IMR-90 (cell line): ENCODE measurements around the gene SCARB1. TPM values are rescaled to one million over a fixed set of nuclear protein-coding genes. Genes with fewer than 3 reads are reported as not detected.

Source experiments
- FOS ChIP-seq: fragments of 150-350 bp; IDR thresholded peaks from 2 replicates; pipeline ENCODE4 v1.6.1; 2016; ENCODE audit warnings: low read depth, low read length
- MAFK ChIP-seq: IDR thresholded peaks from 2 replicates; pipeline ENCODE4 v1.6.1; 2012; ENCODE audit warnings: low read depth, low read length, improper control_type of control experiment
- MAZ ChIP-seq: IDR thresholded peaks from 2 replicates; pipeline ENCODE4 v1.6.1; 2012; ENCODE audit warnings: low read depth, mild to moderate bottlenecking, low read length, improper control_type of control experiment, moderate library complexity, borderline replicate concordance
- POLR2A ChIP-seq: IDR thresholded peaks from 2 replicates; pipeline ENCODE4 v1.6.1; 2012; ENCODE audit warnings: mild to moderate bottlenecking, low read depth, low read length
- RCOR1 ChIP-seq: IDR thresholded peaks from 2 replicates; pipeline ENCODE4 v1.6.1; 2012; ENCODE audit warnings: mild to moderate bottlenecking, low read length, improper control_type of control experiment; ENCODE audit not compliant: insufficient replicate concordance
- polyA plus RNA-seq, 3 experiments: library from polyadenylated mRNA; depleted of rRNA; stranded (reverse); fragments of >200 nt; gene quantifications; 2 replicates each; pipeline ENCODE4 v1.2.3, GENCODE V29; 2012; ENCODE audit warnings: low replicate concordance in 1 of 3
- total RNA-seq: library from RNA; depleted of rRNA; stranded (reverse); fragments of >200 nt; gene quantifications from 2 replicates; pipeline ENCODE4 v1.2.3, GENCODE V29; 2012
- TF ChIP-seq, protein P1 (sequence below): fragments of 150-350 bp; IDR thresholded peaks from 2 replicates; pipeline ENCODE4 v1.6.1; 2017; ENCODE audit warnings: mild to moderate bottlenecking, antibody characterized with exemption, low read length, low read depth

The SCARB1 gene
- total and polyA plus RNA-seq, 2 of the 4 experiments (the other 2 are of a cell fraction): 3.0 to 24.8 TPM

- TF ChIP-seq FOS (no peak), MAZ (no peak), RCOR1 (no peak), MAFK (no peak), POLR2A (no peak)
- TF ChIP-seq, protein P1, sequence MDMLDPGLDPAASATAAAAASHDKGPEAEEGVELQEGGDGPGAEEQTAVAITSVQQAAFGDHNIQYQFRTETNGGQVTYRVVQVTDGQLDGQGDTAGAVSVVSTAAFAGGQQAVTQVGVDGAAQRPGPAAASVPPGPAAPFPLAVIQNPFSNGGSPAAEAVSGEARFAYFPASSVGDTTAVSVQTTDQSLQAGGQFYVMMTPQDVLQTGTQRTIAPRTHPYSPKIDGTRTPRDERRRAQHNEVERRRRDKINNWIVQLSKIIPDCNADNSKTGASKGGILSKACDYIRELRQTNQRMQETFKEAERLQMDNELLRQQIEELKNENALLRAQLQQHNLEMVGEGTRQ: no peak
These were observed 125.7 kb downstream of the SCARB1 start (continued) for GRCh38 chr12:124737772-124738635.
